SU-DHL-6 (cell line): ENCODE measurements around the gene TP53TG5.

ENCODE experiments used
- H2AFZ ChIP-seq: fragments of 200-600 bp; sonication (generic); 2 replicates; pipeline ENCODE4 v1.6.1; 2014; ENCODE audit warnings: low read depth, mild to moderate bottlenecking, moderate library complexity, mixed read lengths, antibody characterized with exemption, low read length; ENCODE audit not compliant: severe bottlenecking
- H3F3A ChIP-seq: fragments of 200-600 bp; shearing (Covaris generic); 2 replicates; pipeline ENCODE4 v1.6.0; 2016; ENCODE audit warnings: antibody characterized with exemption, mild to moderate bottlenecking; ENCODE audit not compliant: insufficient read depth
- H3K27ac ChIP-seq: fragments of 200-600 bp; sonication (generic); 2 replicates; pipeline ENCODE4 v1.5.1; 2016; ENCODE audit warnings: low read depth, mild to moderate bottlenecking, low read length, moderate library complexity, mixed read lengths
- H3K27me3 ChIP-seq: fragments of 200-600 bp; sonication (generic), shearing (Covaris generic); 2 replicates; pipeline ENCODE4 v1.6.0; 2014; ENCODE audit warnings: mild to moderate bottlenecking, low read length
- H3K36me3 ChIP-seq: fragments of 200-600 bp; sonication (generic); 2 replicates; pipeline ENCODE4 v1.6.1; 2014; ENCODE audit warnings: mild to moderate bottlenecking, low read length, mixed read lengths
- H3K4me2 ChIP-seq: fragments of 300-600, 200-600 bp; shearing (Covaris generic), sonication (generic); 2 replicates; pipeline ENCODE4 v1.6.0; 2014; ENCODE audit warnings: low read length, low read depth, mild to moderate bottlenecking; ENCODE audit not compliant: poor library complexity, severe bottlenecking
- H3K4me3 ChIP-seq: fragments of 200-600 bp; sonication (generic); 2 replicates; pipeline ENCODE4 v1.5.1; 2014; ENCODE audit warnings: antibody characterized with exemption, low read length, mild to moderate bottlenecking, mixed read lengths; ENCODE audit not compliant: insufficient read depth, poor library complexity, severe bottlenecking
- H3K79me2 ChIP-seq: fragments of 200-600 bp; sonication (generic); 2 replicates; pipeline ENCODE4 v1.6.1; 2014; ENCODE audit warnings: mild to moderate bottlenecking, low read length, moderate library complexity; ENCODE audit not compliant: insufficient read depth
- H3K9ac ChIP-seq: fragments of 200-600 bp; sonication (generic); 2 replicates; pipeline ENCODE4 v1.7.0; 2014; ENCODE audit warnings: mild to moderate bottlenecking, low read length
- H3K9me2 ChIP-seq: fragments of 200-600 bp; sonication (generic); replicated peaks from 2 replicates; pipeline ENCODE4 v1.6.1; 2014; ENCODE audit warnings: low read length; ENCODE audit not compliant: insufficient read depth
- H3K9me3 ChIP-seq: fragments of 200-600 bp; sonication (generic); 2 replicates; pipeline ENCODE4 v1.6.1; 2014; ENCODE audit warnings: low read length, mixed read lengths; ENCODE audit not compliant: insufficient read depth
- H4K20me1 ChIP-seq: fragments of 200-600 bp; sonication (generic); 2 replicates; pipeline ENCODE4 v1.6.1; 2014; ENCODE audit warnings: low read depth, mild to moderate bottlenecking, antibody characterized with exemption, low read length, moderate library complexity, mixed read lengths
- EZH2phosphoT487 ChIP-seq: fragments of 200-600 bp; sonication (generic), shearing (Covaris generic); conservative IDR thresholded peaks from 2 replicates; pipeline ENCODE4 v1.6.1; 2018; ENCODE audit warnings: mild to moderate bottlenecking, antibody characterized with exemption, low read length, moderate library complexity, mixed read lengths
- TF ChIP-seq, protein P1 (sequence below): fragments of 200-600 bp; sonication (generic); IDR thresholded peaks from one replicate; pipeline ENCODE4 v1.5.1; 2017; ENCODE audit warnings: antibody characterized with exemption, mild to moderate bottlenecking, low read length, moderate library complexity; ENCODE audit not compliant: insufficient read depth, poor library complexity, severe bottlenecking

The TP53TG5 gene

DNA sequence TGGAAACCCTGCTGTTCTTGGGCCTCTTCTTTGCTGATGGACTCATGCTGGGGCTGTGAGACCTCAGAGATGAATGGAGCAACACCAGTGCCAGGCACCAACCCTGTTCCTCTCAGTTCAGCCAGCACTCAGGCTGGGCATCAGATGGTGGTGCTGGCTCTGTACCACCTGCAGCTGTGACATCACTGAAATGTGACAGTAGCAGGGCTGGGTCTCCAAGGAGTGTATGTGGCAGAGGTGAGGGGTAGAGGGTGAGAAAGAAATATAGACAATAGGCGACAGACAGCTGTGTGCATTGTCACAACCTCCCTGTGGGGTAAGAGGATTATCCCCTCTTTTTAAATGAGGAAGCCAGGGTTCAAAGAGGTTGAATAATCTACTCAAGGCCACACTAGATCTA, at the start of gene TP53TG5:
TSS of gene TP53TG5 (minus strand) at position 135 of the 400 bp plus-strand sequence. CDS start at position 46, 89 bp downstream.
- TF ChIP-seq, protein P1, sequence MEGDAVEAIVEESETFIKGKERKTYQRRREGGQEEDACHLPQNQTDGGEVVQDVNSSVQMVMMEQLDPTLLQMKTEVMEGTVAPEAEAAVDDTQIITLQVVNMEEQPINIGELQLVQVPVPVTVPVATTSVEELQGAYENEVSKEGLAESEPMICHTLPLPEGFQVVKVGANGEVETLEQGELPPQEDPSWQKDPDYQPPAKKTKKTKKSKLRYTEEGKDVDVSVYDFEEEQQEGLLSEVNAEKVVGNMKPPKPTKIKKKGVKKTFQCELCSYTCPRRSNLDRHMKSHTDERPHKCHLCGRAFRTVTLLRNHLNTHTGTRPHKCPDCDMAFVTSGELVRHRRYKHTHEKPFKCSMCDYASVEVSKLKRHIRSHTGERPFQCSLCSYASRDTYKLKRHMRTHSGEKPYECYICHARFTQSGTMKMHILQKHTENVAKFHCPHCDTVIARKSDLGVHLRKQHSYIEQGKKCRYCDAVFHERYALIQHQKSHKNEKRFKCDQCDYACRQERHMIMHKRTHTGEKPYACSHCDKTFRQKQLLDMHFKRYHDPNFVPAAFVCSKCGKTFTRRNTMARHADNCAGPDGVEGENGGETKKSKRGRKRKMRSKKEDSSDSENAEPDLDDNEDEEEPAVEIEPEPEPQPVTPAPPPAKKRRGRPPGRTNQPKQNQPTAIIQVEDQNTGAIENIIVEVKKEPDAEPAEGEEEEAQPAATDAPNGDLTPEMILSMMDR = no peak
- TF ChIP-seq EZH2phosphoT487 = no peak
- no peaks in the 10 kb centered on the region for H4K20me1 ChIP-seq
- no peak within 1 kb of the TSS for H3K9ac ChIP-seq
- H3K79me2 ChIP-seq = no peaks in the 10 kb centered on the region
- H3K4me3 ChIP-seq = no peak within 1 kb of the TSS
- no peak within 1 kb of the TSS for H3K27ac ChIP-seq
- no peaks in the 10 kb centered on the region for H3K9me3 ChIP-seq
- no peaks in the 10 kb centered on the region for H3K27me3 ChIP-seq
- H3K36me3 ChIP-seq = no peaks in the 10 kb centered on the region
- no peak within 1 kb of the TSS for H2AFZ ChIP-seq
- H3K4me2 ChIP-seq = no peak within 1 kb of the TSS
- H3F3A ChIP-seq = no peaks in the 10 kb centered on the region
- H3K9me2 ChIP-seq = no peaks in the 10 kb centered on the region

DNA sequence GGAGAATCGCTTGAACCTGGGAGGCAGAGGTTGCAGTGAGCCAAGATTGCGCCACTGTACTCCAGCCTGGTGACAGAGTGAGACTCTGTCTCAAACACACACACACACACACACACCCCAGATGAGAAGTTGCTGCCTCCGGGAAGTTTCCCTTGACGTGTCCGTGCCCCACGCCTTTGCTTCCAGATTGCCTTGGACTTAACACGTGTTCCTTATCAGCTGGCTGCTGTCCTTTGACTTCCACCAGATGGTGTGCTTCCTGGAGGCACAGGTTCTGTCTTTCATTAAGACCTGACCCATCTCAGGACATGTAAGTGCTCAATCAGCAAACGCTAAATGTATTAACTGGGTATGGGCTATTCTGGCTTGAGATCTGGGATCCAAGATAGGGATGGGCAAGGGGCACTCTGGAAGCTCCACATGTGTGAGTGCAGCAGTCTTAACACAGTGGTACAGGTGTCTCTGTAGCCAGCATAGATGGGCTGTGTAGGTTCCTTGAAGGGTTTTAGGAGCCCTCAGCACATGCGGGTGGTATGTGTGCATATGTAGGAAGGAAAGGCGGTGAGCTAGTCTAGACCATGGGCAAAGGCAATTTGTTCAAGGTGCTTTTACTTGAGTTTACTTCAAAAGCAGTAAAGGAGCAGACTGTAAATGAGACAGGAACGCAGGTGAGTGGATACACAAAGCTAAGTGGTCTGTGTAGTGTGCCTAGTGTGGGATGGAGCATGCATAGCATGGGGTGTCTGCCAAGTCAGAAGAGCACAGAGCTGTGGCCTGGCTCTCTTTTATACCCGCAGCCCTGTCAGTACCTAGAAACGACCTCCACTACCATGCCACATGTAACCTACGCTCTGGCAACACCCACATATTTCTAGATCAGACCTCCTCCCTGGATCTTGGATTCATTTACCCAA, 49.4 kb upstream of the TP53TG5 start:
- TF ChIP-seq, protein P1 = no peak
- no peak for TF ChIP-seq EZH2phosphoT487
- H3K36me3 ChIP-seq = no peaks in the 10 kb centered on the region; the same call in 1 of the 2 replicates
- no peaks in the 10 kb centered on the region for H3K9me3 ChIP-seq
- H3K4me2 ChIP-seq = no peak overlapping the region
- H3K27ac ChIP-seq = no peak overlapping the region
- no peaks in the 10 kb centered on the region for H3K79me2 ChIP-seq
- H3K9ac ChIP-seq = no peak overlapping the region
- no peaks in the 10 kb centered on the region for H4K20me1 ChIP-seq
- no peak overlapping the region for H3K4me3 ChIP-seq
- H3K27me3 ChIP-seq = no peaks in the 10 kb centered on the region
- H2AFZ ChIP-seq = no peak overlapping the region
- peaks cover 12% of the 10 kb centered on the region; the same call in 1 of the 2 replicates for H3F3A ChIP-seq
- H3K9me2 ChIP-seq = no peaks in the 10 kb centered on the region

DNA sequence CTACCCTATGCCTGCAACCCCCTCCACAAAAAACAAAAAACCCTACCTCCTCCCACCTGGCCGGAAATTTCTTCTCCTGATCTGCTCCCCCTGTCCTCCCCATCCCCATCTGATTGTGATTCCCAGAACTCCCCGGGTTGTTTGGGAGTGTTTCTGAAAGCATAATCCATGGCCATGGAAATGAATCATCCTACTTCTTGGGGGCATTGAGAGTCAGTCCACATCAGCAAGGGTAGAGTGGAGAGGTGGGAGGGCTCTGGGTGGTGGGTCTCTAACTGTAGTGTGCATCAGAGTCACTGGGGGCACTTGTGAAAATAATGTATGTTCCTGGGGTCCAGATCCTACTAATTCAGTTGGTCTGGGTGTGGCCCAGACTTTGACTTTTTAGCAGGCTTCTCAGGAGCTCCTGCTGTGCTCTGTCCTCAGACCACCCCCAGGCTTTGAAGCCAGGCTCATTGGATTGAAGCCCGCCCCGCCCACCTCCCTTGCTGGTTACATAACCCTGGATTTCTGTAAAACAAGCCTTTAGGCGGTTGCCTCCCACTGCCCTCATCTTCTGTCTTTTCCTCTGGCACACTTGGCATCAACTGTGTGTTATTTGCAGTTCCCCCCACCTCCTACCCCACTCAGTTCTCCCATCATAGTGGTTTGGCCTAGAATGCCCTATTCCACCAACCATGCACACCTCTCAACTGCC, 48.3 kb upstream of the TP53TG5 start:
- H3K4me3 ChIP-seq = no peak overlapping the region
- TF ChIP-seq, protein P1 = no peak
- no peak for TF ChIP-seq EZH2phosphoT487
- H4K20me1 ChIP-seq = no peaks in the 10 kb centered on the region
- no peak overlapping the region for H3K9ac ChIP-seq
- H3K9me2 ChIP-seq = no peaks in the 10 kb centered on the region
- H3K4me2 ChIP-seq = no peak overlapping the region
- H3F3A ChIP-seq = peaks cover 7% of the 10 kb centered on the region; the same call in 1 of the 2 replicates
- H3K9me3 ChIP-seq = no peaks in the 10 kb centered on the region
- no peak overlapping the region for H2AFZ ChIP-seq
- H3K27ac ChIP-seq = no peak overlapping the region
- no peaks in the 10 kb centered on the region for H3K79me2 ChIP-seq
- H3K27me3 ChIP-seq = no peaks in the 10 kb centered on the region
- no peaks in the 10 kb centered on the region; the same call in 1 of the 2 replicates for H3K36me3 ChIP-seq
